ENCODE measurements around the gene ANK3.

Gene ANK3

GRCh38 chr10:60396766-60397165, 7.1 kb upstream of the ANK3 start:
- ChIA-PET CTCF (no interaction called here), POLR2A (ENCODE audit: low non-redundant PET) (no interaction called here)
- TF ChIP-seq CTCF (conservative IDR thresholded peaks at IDR 0.05; ENCODE audit: low read depth): no peak
- no peak for DNase-seq (ENCODE audit: low spot score)
- no peak overlapping the region for H3K27ac ChIP-seq

- ChIA-PET CTCF (no interaction called here), POLR2A (ENCODE audit: low non-redundant PET) (no interaction called here)
- no peak for DNase-seq (ENCODE audit: low spot score)
- no peak overlapping the region for H3K27ac ChIP-seq
- TF ChIP-seq CTCF (conservative IDR thresholded peaks at IDR 0.05; ENCODE audit: low read depth): no peak
Measured at GRCh38 chr10:60395711-60396110, 6.0 kb upstream of the ANK3 start.

- no peak overlapping the region for H3K27ac ChIP-seq
- CTCF ChIA-PET: no interaction called here
- DNase-seq (ENCODE audit: low spot score): no peak
- POLR2A ChIA-PET (ENCODE audit: low non-redundant PET): no interaction called here
- no peak for TF ChIP-seq CTCF (conservative IDR thresholded peaks at IDR 0.05; ENCODE audit: low read depth)
Measured at GRCh38 chr10:60394446-60394845, 4.8 kb upstream of the ANK3 start.

- DNase-seq (ENCODE audit: low spot score): no peak
- ChIA-PET POLR2A (ENCODE audit: low non-redundant PET) (no interaction called here), CTCF (no interaction called here)
- no peak for TF ChIP-seq CTCF (conservative IDR thresholded peaks at IDR 0.05; ENCODE audit: low read depth)
- H3K27ac ChIP-seq: no peak overlapping the region
Measured at GRCh38 chr10:60390224-60390626, 550 bp upstream of the ANK3 start.

GRCh38 chr10:60388709-60389301, 870 bp downstream of the ANK3 start:
- no peak for DNase-seq (ENCODE audit: low spot score)
- no peak overlapping the region for H3K27ac ChIP-seq
- ChIA-PET POLR2A (ENCODE audit: low non-redundant PET) (no interaction called here), CTCF (no interaction called here)
- no peak for TF ChIP-seq CTCF (conservative IDR thresholded peaks at IDR 0.05; ENCODE audit: low read depth)

- DNase-seq (ENCODE audit: low spot score): no peak
- CTCF ChIA-PET: no interaction called here
- POLR2A ChIA-PET (ENCODE audit: low non-redundant PET): no interaction called here
- no peak for TF ChIP-seq CTCF (conservative IDR thresholded peaks at IDR 0.05; ENCODE audit: low read depth)
- no peak overlapping the region for H3K27ac ChIP-seq
Measured at GRCh38 chr10:60388116-60388625, 1.5 kb downstream of the ANK3 start.

Measured in RWPE1 (cell line).